H1 (cell line): ENCODE results near the gene ATM. TPM values are rescaled to one million over a fixed set of nuclear protein-coding genes. Genes with fewer than 3 reads are reported as not detected.

Experiments
- CTCF ChIA-PET: fragments of 300-600 bp; sonication (Branson Sonifier 250); formaldehyde crosslinking; loops from one replicate; lab custom pipeline; 2021; ENCODE audit not compliant: partially characterized antibody; lab: Charles Lee
- POLR2A ChIA-PET: fragments of 300-600 bp; sonication (Branson Sonifier 250); formaldehyde crosslinking; loops from one replicate; lab custom pipeline; 2021; ENCODE audit warnings: inconsistent platforms; ENCODE audit not compliant: partially characterized antibody; lab: Charles Lee
- DNase-seq, 2 experiments: peaks; one replicate each; pipeline versions ENCODE4 v3.0.0 to v3.0.0-alpha.2; 2010 to 2022; ENCODE audit warnings: low spot score in 2 of 2, low read depth in 1 of 2, mixed read lengths in 1 of 2
- FAIRE-seq: peaks from 2 replicates; lab custom pipeline; 2011; peaks lifted over from hg19 to GRCh38; lab: Jason Lieb, UNC
- H2AFZ ChIP-seq: 2 replicates; pipeline ENCODE4 v1.8.1; 2012; ENCODE audit warnings: low read length, inconsistent platforms
- H2AK5ac ChIP-seq: 2 replicates; pipeline ENCODE4 v1.6.1; 2013; ENCODE audit warnings: low read depth, low read length
- H2BK120ac ChIP-seq: replicated peaks from 2 replicates; pipeline ENCODE3; 2013; ENCODE audit warnings: low read depth, low read length, inconsistent platforms
- H2BK12ac ChIP-seq: 2 replicates; pipeline ENCODE4 v1.6.1; 2013; ENCODE audit warnings: low read depth, low read length
- H2BK15ac ChIP-seq: 2 replicates; pipeline ENCODE4 v1.6.1; 2013; ENCODE audit warnings: low read length
- H2BK20ac ChIP-seq: 2 replicates; pipeline ENCODE4 v1.6.1; 2013; ENCODE audit warnings: low read length
- H2BK5ac ChIP-seq: 2 replicates; pipeline ENCODE4 v1.6.1; 2013; ENCODE audit warnings: low read depth, low read length
- H3K14ac ChIP-seq: 2 replicates; pipeline ENCODE4 v1.6.1; 2013; ENCODE audit warnings: inconsistent platforms; ENCODE audit not compliant: insufficient read length
- H3K18ac ChIP-seq: 2 replicates; pipeline ENCODE4 v1.6.1; 2013; ENCODE audit warnings: low read length; ENCODE audit errors: extremely low read depth
- H3K23ac ChIP-seq: 2 replicates; pipeline ENCODE4 v1.6.1; 2013; ENCODE audit warnings: inconsistent platforms; ENCODE audit not compliant: insufficient read length
- H3K23me2 ChIP-seq: 2 replicates; pipeline ENCODE4 v1.6.1; 2013; ENCODE audit warnings: low read depth, low read length
- H3K27ac ChIP-seq: 2 replicates; pipeline ENCODE4 v1.6.1; 2011; ENCODE audit warnings: low read depth, low read length, inconsistent platforms
- H3K27me3 ChIP-seq, 4 experiments: replicated peaks in 1 of 4; 1 replicate in 1 of 4; 2 replicates in 3 of 4; pipeline versions ENCODE4 v1.6.1 to v1.8.1; 2011 to 2013; ENCODE audit warnings: low read length in 3 of 4, mild to moderate bottlenecking in 3 of 4, inconsistent platforms in 2 of 4, mixed read lengths in 2 of 4, moderate library complexity in 1 of 4; ENCODE audit not compliant: control insufficient read depth in 3 of 4, insufficient read depth in 3 of 4; ENCODE audit errors: extremely low read depth in 1 of 4
- H3K36me3 ChIP-seq, 4 experiments: 2 replicates each; pipeline versions ENCODE4 v1.6.1 to v1.8.1; 2011 to 2013; ENCODE audit warnings: mild to moderate bottlenecking in 4 of 4, low read length in 3 of 4, moderate library complexity in 2 of 4, control low read depth in 1 of 4, inconsistent platforms in 1 of 4; ENCODE audit not compliant: insufficient read depth in 4 of 4, control insufficient read depth in 2 of 4
- H3K4ac ChIP-seq: replicated peaks from 2 replicates; pipeline ENCODE3; 2013; ENCODE audit warnings: low read length, low read depth, mixed read lengths, inconsistent platforms; ENCODE audit not compliant: insufficient read length
- H3K4me1 ChIP-seq, 4 experiments: replicated peaks in 1 of 4; 1 replicate in 1 of 4; 2 replicates in 3 of 4; pipeline versions ENCODE4 v1.6.1 to v1.8.1; 2011 to 2013; ENCODE audit warnings: low read length in 3 of 4, inconsistent platforms in 2 of 4, mixed read lengths in 1 of 4; ENCODE audit not compliant: insufficient read depth in 4 of 4, control insufficient read depth in 3 of 4
- H3K4me2 ChIP-seq, 2 experiments: 2 replicates each; pipeline versions ENCODE4 v1.6.1 to v1.8.1; 2011 to 2013; ENCODE audit warnings: low read depth in 2 of 2, low read length in 2 of 2, control low read depth in 1 of 2, inconsistent platforms in 1 of 2, mild to moderate bottlenecking in 1 of 2; ENCODE audit not compliant: insufficient read depth in 1 of 2
- H3K4me3 ChIP-seq, 4 experiments: fragments of 200-600, 300-600 bp in 1 of 4; sonication (generic), shearing (Covaris generic), sonication (Bioruptor Twin) in 1 of 4; 2 replicates each; pipeline versions ENCODE4 v1.5.1 to v1.8.1; 2011 to 2016; ENCODE audit warnings: low read length in 4 of 4, low read depth in 3 of 4, control low read depth in 2 of 4, inconsistent platforms in 2 of 4, mild to moderate bottlenecking in 2 of 4, mixed read lengths in 1 of 4, moderate library complexity in 1 of 4; ENCODE audit not compliant: insufficient read depth in 2 of 4; ENCODE audit errors: extremely low read depth in 1 of 4
- H3K56ac ChIP-seq: replicated peaks from 2 replicates; pipeline ENCODE3; 2013; ENCODE audit warnings: low read depth, mild to moderate bottlenecking, mixed read lengths, low read length, inconsistent platforms; ENCODE audit not compliant: insufficient read length
- H3K79me1 ChIP-seq: 2 replicates; pipeline ENCODE4 v1.6.1; 2013; ENCODE audit warnings: low read depth, low read length, control low read depth
- H3K79me2 ChIP-seq, 2 experiments: 2 replicates each; pipeline versions ENCODE4 v1.6.1 to v1.8.1; 2012 to 2013; ENCODE audit warnings: low read length in 2 of 2, mild to moderate bottlenecking in 2 of 2, inconsistent platforms in 1 of 2; ENCODE audit not compliant: insufficient read depth in 2 of 2, control insufficient read depth in 1 of 2
- H3K9ac ChIP-seq, 4 experiments: replicated peaks in 1 of 4; 1 replicate in 1 of 4; 2 replicates in 3 of 4; pipeline versions ENCODE4 v1.6.1 to v1.8.1; 2011 to 2013; ENCODE audit warnings: low read depth in 3 of 4, low read length in 3 of 4, control low read depth in 2 of 4, mild to moderate bottlenecking in 2 of 4, moderate library complexity in 2 of 4, inconsistent platforms in 1 of 4; ENCODE audit errors: extremely low read depth in 1 of 4
- H3K9me3 ChIP-seq, 2 experiments: 2 replicates each; pipeline versions ENCODE4 v1.6.1 to v1.8.1; 2012 to 2013; ENCODE audit warnings: mild to moderate bottlenecking in 2 of 2, moderate library complexity in 2 of 2, control low read depth in 1 of 2, inconsistent platforms in 1 of 2, low read depth in 1 of 2, low read length in 1 of 2, mixed read lengths in 1 of 2; ENCODE audit not compliant: insufficient read depth in 2 of 2
- H4K20me1 ChIP-seq, 2 experiments: replicated peaks in 1 of 2; 2 replicates each; pipeline versions ENCODE3 to v1.8.1; 2011 to 2013; ENCODE audit warnings: inconsistent platforms in 2 of 2, low read length in 2 of 2, mild to moderate bottlenecking in 1 of 2; ENCODE audit not compliant: insufficient read depth in 2 of 2, control insufficient read depth in 1 of 2
- H4K5ac ChIP-seq: 2 replicates; pipeline ENCODE4 v1.6.1; 2013; ENCODE audit warnings: low read length, low read depth, mixed read lengths, inconsistent platforms; ENCODE audit not compliant: insufficient read length
- H4K8ac ChIP-seq: 2 replicates; pipeline ENCODE4 v1.8.0; 2013; ENCODE audit warnings: mild to moderate bottlenecking, moderate library complexity, low read length, inconsistent platforms; ENCODE audit not compliant: insufficient read depth; ENCODE audit errors: extremely low read depth
- H4K91ac ChIP-seq: replicated peaks from 2 replicates; pipeline ENCODE3; 2013; ENCODE audit warnings: low read length, mixed read lengths, inconsistent platforms; ENCODE audit not compliant: insufficient read length
- CHD1 ChIP-seq: IDR thresholded peaks from 2 replicates; pipeline ENCODE4 v1.6.1; 2012; ENCODE audit warnings: low read depth, low read length, improper control_type of control experiment
- CTCF ChIP-seq, 3 experiments: IDR thresholded peaks; 1 replicate in 2 of 3; 2 replicates in 1 of 3; pipeline versions ENCODE4 v1.5.1 to v1.6.1; 2011; ENCODE audit warnings: low read length in 3 of 3, mild to moderate bottlenecking in 3 of 3, inconsistent platforms in 2 of 3, low read depth in 1 of 3, moderate library complexity in 1 of 3; ENCODE audit not compliant: insufficient read depth in 1 of 3; ENCODE audit errors: control extremely low read depth in 1 of 3
- E2F6 ChIP-seq: IDR thresholded peaks from 2 replicates; pipeline ENCODE4 v1.6.1; 2012; ENCODE audit warnings: inconsistent platforms
- GTF2F1 ChIP-seq: IDR thresholded peaks from 2 replicates; pipeline ENCODE4 v1.6.1; 2012; ENCODE audit warnings: low read depth, low read length, improper control_type of control experiment, borderline replicate concordance
- NRF1 ChIP-seq: IDR thresholded peaks from 2 replicates; pipeline ENCODE4 v1.6.1; 2011; ENCODE audit warnings: mild to moderate bottlenecking, low read depth, low read length, improper control_type of control experiment
- POLR2A ChIP-seq, 2 experiments: IDR thresholded peaks; 1 replicate in 1 of 2; 2 replicates in 1 of 2; pipeline ENCODE4 v1.6.1; 2011; ENCODE audit warnings: low read depth in 2 of 2, low read length in 2 of 2, mild to moderate bottlenecking in 2 of 2; ENCODE audit errors: control extremely low read depth in 1 of 2
- POLR2AphosphoS5 ChIP-seq: IDR thresholded peaks from 2 replicates; pipeline ENCODE4 v1.6.1; 2011; ENCODE audit warnings: low read depth, low read length
- RBBP5 ChIP-seq: IDR thresholded peaks from 2 replicates; pipeline ENCODE4 v1.7.1; 2012; ENCODE audit warnings: low read depth, mild to moderate bottlenecking, inconsistent platforms, low read length, moderate library complexity, borderline replicate concordance
- SRF ChIP-seq: IDR thresholded peaks from 2 replicates; pipeline ENCODE4 v1.6.1; 2011; ENCODE audit warnings: mild to moderate bottlenecking, low read depth, low read length, moderate library complexity
- TAF1 ChIP-seq: IDR thresholded peaks from 2 replicates; pipeline ENCODE4 v1.6.1; 2011; ENCODE audit warnings: mild to moderate bottlenecking, low read depth, low read length
- USF2 ChIP-seq: IDR thresholded peaks from 2 replicates; pipeline ENCODE4 v1.6.1; 2011; ENCODE audit warnings: low read length, improper control_type of control experiment
- WGBS, 2 experiments: shearing (Covaris generic) in 1 of 2; methylation state at CpG; one replicate each; pipeline versions ENCODE4 v1.1.6 to v1.1.7; 2013 to 2015; ENCODE audit warnings: low lambda C conversion rate in 2 of 2, mixed read lengths in 2 of 2, inconsistent platforms in 1 of 2, low coverage in 1 of 2, missing lambda C conversion rate in 1 of 2; ENCODE audit not compliant: insufficient replicate concordance in 2 of 2, insufficient coverage in 1 of 2, insufficient read length in 1 of 2; ENCODE audit errors: extremely low coverage in 1 of 2, missing lambda C conversion rate in 1 of 2; 5-methylcytosine and 5-hydroxymethylcytosine counted together
- polyA plus RNA-seq, 7 experiments: library from polyadenylated mRNA; depleted of rRNA in 3 of 7; stranded (reverse) in 5 of 7; unstranded in 2 of 7; fragments of >200 nt in 5 of 7; fragments of 200-250 nt in 2 of 7; gene quantifications; 1 replicate in 5 of 7; 2 replicates in 1 of 7; 4 replicates in 1 of 7; pipeline versions ENCODE4 v1.2.1 to v1.2.3, GENCODE V29; 2011 to 2013; ENCODE audit warnings: missing spikeins in 2 of 7, mixed read lengths in 2 of 7
- total RNA-seq: library from RNA; stranded (reverse); fragmentation: NEBNext Ultra II Directional; extraction: Animal tissue kit (Norgen Biotek cat#: 25700); gene quantifications from 2 replicates; pipeline ENCODE4 v1.2.1, GENCODE V29; 2021

Gene ATM
- total and polyA plus RNA-seq, 2 of the 8 experiments (the other 6 are each of a cell fraction or from before 2014, with no cell fraction given), result 14.9 to 55.4 TPM

GRCh38 chr11:108322666-108323065 lies 99.8 kb downstream of the ATM start:
- no peak overlapping the region for H3K56ac ChIP-seq
- H4K20me1 ChIP-seq, result no peaks in the 10 kb centered on the region
- H3K4ac ChIP-seq, result no peak overlapping the region
- H4K8ac ChIP-seq, result no peak overlapping the region
- no peaks in the 10 kb centered on the region for H3K79me1 ChIP-seq
- no peak for DNase-seq
- no peaks in the 10 kb centered on the region for H3K27me3 ChIP-seq
- no peak overlapping the region for H3K4me2 ChIP-seq
- no peak overlapping the region for H2AK5ac ChIP-seq
- no peak overlapping the region for H2BK120ac ChIP-seq
- no peaks in the 10 kb centered on the region for H3K23me2 ChIP-seq
- H3K4me3 ChIP-seq, result no peak overlapping the region
- no peak overlapping the region for H2BK5ac ChIP-seq
- POLR2A ChIA-PET, result no interaction called here
- no peak overlapping the region for H3K9ac ChIP-seq
- peaks cover 0 to 65% (median 16%) of the 10 kb centered on the region in 4 experiments; a peak in 6 of 8 replicates for H3K36me3 ChIP-seq
- no peak overlapping the region for H2BK12ac ChIP-seq
- no peak overlapping the region for H4K91ac ChIP-seq
- no peak for FAIRE-seq
- no peak overlapping the region for H3K14ac ChIP-seq
- no peaks in the 10 kb centered on the region for H3K9me3 ChIP-seq
- no peak overlapping the region for H2AFZ ChIP-seq
- H3K27ac ChIP-seq, result no peak overlapping the region
- H2BK20ac ChIP-seq, result no peak overlapping the region
- 91% methylated on average over 3 of the region's 3 CpGs; no CpG with 5 or more reads in 1 of the 2 experiments for WGBS, 2 experiments
- no peaks in the 10 kb centered on the region for H3K4me1 ChIP-seq
- no peak overlapping the region for H2BK15ac ChIP-seq
- H4K5ac ChIP-seq, result no peak overlapping the region
- H3K79me2 ChIP-seq, result no peaks in the 10 kb centered on the region
- H3K18ac ChIP-seq, result no peak overlapping the region
- CTCF ChIA-PET, result no interaction called here
- no peak overlapping the region for H3K23ac ChIP-seq
- TF ChIP-seq CHD1 (no peak), USF2 (no peak), SRF (no peak), GTF2F1 (no peak), E2F6 (no peak), CTCF (IDR thresholded peaks at IDR 0.05; ENCODE audit: control extremely low read depth in 1 of 3, insufficient read depth in 1 of 3, low read depth in 1 of 3, low read length in 3 of 3) (no peak), RBBP5 (no peak), NRF1 (no peak), POLR2AphosphoS5 (no peak), POLR2A (IDR thresholded peaks at IDR 0.05; ENCODE audit: control extremely low read depth in 1 of 2, low read depth in 2 of 2, low read length in 2 of 2) (no peak), TAF1 (no peak)
